Measurements from ENCODE around the gene MRPL23.

MRPL23 gene

GRCh38 chr11:1924181-1924580 is 23.0 kb upstream of the MRPL23 start:
- H3K4me3 ChIP-seq (ENCODE audit: low read length), result no peak overlapping the region
- no peaks in the 10 kb centered on the region for H3K9me3 ChIP-seq (ENCODE audit: control insufficient read depth, low read length)
- no peaks in the 10 kb centered on the region for H3K4me1 ChIP-seq (ENCODE audit: control insufficient read depth, insufficient read depth, low read length)
- no peak overlapping the region for H3K9ac ChIP-seq (ENCODE audit: low read length)
- peaks cover 6% of the 10 kb centered on the region for H3K27me3 ChIP-seq (ENCODE audit: control insufficient read depth, insufficient read depth, low read length)
- H3K36me3 ChIP-seq (ENCODE audit: control insufficient read depth, insufficient read depth, low read length), result no peaks in the 10 kb centered on the region

GRCh38 chr11:1924646-1925372 is 22.3 kb upstream of the MRPL23 start:
- no peaks in the 10 kb centered on the region for H3K4me1 ChIP-seq (ENCODE audit: control insufficient read depth, insufficient read depth, low read length)
- H3K27me3 ChIP-seq (ENCODE audit: control insufficient read depth, insufficient read depth, low read length), result peaks cover 6% of the 10 kb centered on the region
- H3K9ac ChIP-seq (ENCODE audit: low read length), result no peak overlapping the region
- no peak overlapping the region for H3K4me3 ChIP-seq (ENCODE audit: low read length)
- no peaks in the 10 kb centered on the region for H3K9me3 ChIP-seq (ENCODE audit: control insufficient read depth, low read length)
- no peaks in the 10 kb centered on the region for H3K36me3 ChIP-seq (ENCODE audit: control insufficient read depth, insufficient read depth, low read length)

- Histone ChIP-seq H3K9ac (ENCODE audit: low read length) (no peak overlapping the region), H3K36me3 (ENCODE audit: control insufficient read depth, insufficient read depth, low read length) (no peaks in the 10 kb centered on the region), H3K4me1 (ENCODE audit: control insufficient read depth, insufficient read depth, low read length) (no peaks in the 10 kb centered on the region), H3K9me3 (ENCODE audit: control insufficient read depth, low read length) (no peaks in the 10 kb centered on the region), H3K4me3 (ENCODE audit: low read length) (no peak overlapping the region), H3K27me3 (ENCODE audit: control insufficient read depth, insufficient read depth, low read length) (peaks cover 6% of the 10 kb centered on the region)
Observed at GRCh38 chr11:1925373-1926155, 21.6 kb upstream of the MRPL23 start.

- H3K36me3 ChIP-seq (ENCODE audit: control insufficient read depth, insufficient read depth, low read length), result no peaks in the 10 kb centered on the region
- no peak overlapping the region for H3K9ac ChIP-seq (ENCODE audit: low read length)
- H3K4me1 ChIP-seq (ENCODE audit: control insufficient read depth, insufficient read depth, low read length), result no peaks in the 10 kb centered on the region
- H3K27me3 ChIP-seq (ENCODE audit: control insufficient read depth, insufficient read depth, low read length), result peaks cover 6% of the 10 kb centered on the region
- no peak overlapping the region for H3K4me3 ChIP-seq (ENCODE audit: low read length)
- no peaks in the 10 kb centered on the region for H3K9me3 ChIP-seq (ENCODE audit: control insufficient read depth, low read length)
Observed at GRCh38 chr11:1926156-1927025, 20.7 kb upstream of the MRPL23 start.

GRCh38 chr11:1927026-1927847 is 19.9 kb upstream of the MRPL23 start:
- H3K27me3 ChIP-seq (ENCODE audit: control insufficient read depth, insufficient read depth, low read length), result peaks cover 6% of the 10 kb centered on the region
- H3K9me3 ChIP-seq (ENCODE audit: control insufficient read depth, low read length), result no peaks in the 10 kb centered on the region
- H3K4me3 ChIP-seq (ENCODE audit: low read length), result no peak overlapping the region
- H3K36me3 ChIP-seq (ENCODE audit: control insufficient read depth, insufficient read depth, low read length), result no peaks in the 10 kb centered on the region
- H3K4me1 ChIP-seq (ENCODE audit: control insufficient read depth, insufficient read depth, low read length), result no peaks in the 10 kb centered on the region
- H3K9ac ChIP-seq (ENCODE audit: low read length), result no peak overlapping the region

GRCh38 chr11:1927848-1928469 is 19.2 kb upstream of the MRPL23 start:
- H3K9ac ChIP-seq (ENCODE audit: low read length), result no peak overlapping the region
- no peaks in the 10 kb centered on the region for H3K36me3 ChIP-seq (ENCODE audit: control insufficient read depth, insufficient read depth, low read length)
- no peaks in the 10 kb centered on the region for H3K4me1 ChIP-seq (ENCODE audit: control insufficient read depth, insufficient read depth, low read length)

GRCh38 chr11:1928470-1928890 is 18.7 kb upstream of the MRPL23 start:
- Histone ChIP-seq H3K36me3 (ENCODE audit: control insufficient read depth, insufficient read depth, low read length) (no peaks in the 10 kb centered on the region), H3K4me3 (ENCODE audit: low read length) (no peak overlapping the region), H3K4me1 (ENCODE audit: control insufficient read depth, insufficient read depth, low read length) (no peaks in the 10 kb centered on the region), H3K9me3 (ENCODE audit: control insufficient read depth, low read length) (no peaks in the 10 kb centered on the region), H3K9ac (ENCODE audit: low read length) (no peak overlapping the region), H3K27me3 (ENCODE audit: control insufficient read depth, insufficient read depth, low read length) (peaks cover 6% of the 10 kb centered on the region)

More at GRCh38 chr11:1927848-1928469, 19.2 kb upstream of the MRPL23 start:
- H3K4me3 ChIP-seq (ENCODE audit: low read length), result no peak overlapping the region
- H3K27me3 ChIP-seq (ENCODE audit: control insufficient read depth, insufficient read depth, low read length), result peaks cover 6% of the 10 kb centered on the region
- H3K9me3 ChIP-seq (ENCODE audit: control insufficient read depth, low read length), result no peaks in the 10 kb centered on the region

GRCh38 chr11:1928891-1929541 is 18.1 kb upstream of the MRPL23 start:
- Histone ChIP-seq H3K27me3 (ENCODE audit: control insufficient read depth, insufficient read depth, low read length) (peaks cover 6% of the 10 kb centered on the region), H3K36me3 (ENCODE audit: control insufficient read depth, insufficient read depth, low read length) (no peaks in the 10 kb centered on the region), H3K9me3 (ENCODE audit: control insufficient read depth, low read length) (no peaks in the 10 kb centered on the region), H3K9ac (ENCODE audit: low read length) (no peak overlapping the region), H3K4me1 (ENCODE audit: control insufficient read depth, insufficient read depth, low read length) (no peaks in the 10 kb centered on the region), H3K4me3 (ENCODE audit: low read length) (no peak overlapping the region)

GRCh38 chr11:1929621-1930461 is 17.3 kb upstream of the MRPL23 start:
- Histone ChIP-seq H3K36me3 (ENCODE audit: control insufficient read depth, insufficient read depth, low read length) (no peaks in the 10 kb centered on the region), H3K27me3 (ENCODE audit: control insufficient read depth, insufficient read depth, low read length) (peaks cover 2% of the 10 kb centered on the region), H3K9me3 (ENCODE audit: control insufficient read depth, low read length) (no peaks in the 10 kb centered on the region), H3K4me3 (ENCODE audit: low read length) (no peak overlapping the region), H3K4me1 (ENCODE audit: control insufficient read depth, insufficient read depth, low read length) (no peaks in the 10 kb centered on the region), H3K9ac (ENCODE audit: low read length) (no peak overlapping the region)

GRCh38 chr11:1930462-1930830 is 16.7 kb upstream of the MRPL23 start:
- no peak overlapping the region for H3K4me3 ChIP-seq (ENCODE audit: low read length)
- H3K9me3 ChIP-seq (ENCODE audit: control insufficient read depth, low read length), result no peaks in the 10 kb centered on the region
- H3K36me3 ChIP-seq (ENCODE audit: control insufficient read depth, insufficient read depth, low read length), result no peaks in the 10 kb centered on the region
- H3K9ac ChIP-seq (ENCODE audit: low read length), result no peak overlapping the region
- peaks cover 2% of the 10 kb centered on the region for H3K27me3 ChIP-seq (ENCODE audit: control insufficient read depth, insufficient read depth, low read length)
- H3K4me1 ChIP-seq (ENCODE audit: control insufficient read depth, insufficient read depth, low read length), result no peaks in the 10 kb centered on the region

Measured in mucosa of stomach (tissue), 1 donor.